ENCODE results near the gene FBXO27. TPM values are rescaled to one million over a fixed set of nuclear protein-coding genes. Genes with fewer than 3 reads are reported as not detected.
A peak's percentile ranks its signal among the peaks of the same experiment; 100 is the strongest.
"Not testable (repeated sequence)": the region's sequence is repeated elsewhere in the genome, so short reads cannot be mapped to it uniquely, and the experiment has no call there.

Gene FBXO27
- total RNA-seq, 1 experiment from 2014 or later, result 0.28 TPM

- H3K4me1 Mint-ChIP-seq (ENCODE audit: insufficient read depth, unreplicated experiment), result peaks cover 16% of the 10 kb centered on the region
- H3K4me3 Mint-ChIP-seq (ENCODE audit: unreplicated experiment), result no peak overlapping the region
- CTCF ChIA-PET, result interaction anchor here (0.6 to 1.1 kb wide), 3 partner anchors 12 to 71 kb away, joined by 3 read pairs; no protein-coding TSS in a partner anchor
- H3K9me3 Mint-ChIP-seq (ENCODE audit: unreplicated experiment), result no peaks in the 10 kb centered on the region
- no peak for TF ChIP-seq CTCF (IDR thresholded peaks at IDR 0.05; ENCODE audit: unreplicated experiment)
- no peak overlapping the region for H3K27ac Mint-ChIP-seq (ENCODE audit: low read depth, unreplicated experiment)
- POLR2A ChIA-PET, result interaction anchor here (0.6 to 1.1 kb wide), 2 partner anchors 9 to 57 kb away, joined by 3 read pairs; no protein-coding TSS in a partner anchor
- H3K27me3 Mint-ChIP-seq (ENCODE audit: insufficient read depth, unreplicated experiment), result no peaks in the 10 kb centered on the region
- DNase-seq (ENCODE audit: unreplicated experiment), result peak; percentile 65
- H3K36me3 Mint-ChIP-seq (ENCODE audit: insufficient read depth, unreplicated experiment), result no peaks in the 10 kb centered on the region
- BruUV-seq (replicated peaks), result no TSS peak
- intact Hi-C loops (cut with micrococcal nuclease), result no loop called here
Measured at GRCh38 chr19:38990949-38991697, 41.2 kb downstream of the FBXO27 start.

- CTCF ChIA-PET; intact Hi-C loops (cut with micrococcal nuclease); H3K4me3 Mint-ChIP-seq (ENCODE audit: unreplicated experiment); H3K27me3 Mint-ChIP-seq (ENCODE audit: insufficient read depth, unreplicated experiment); DNase-seq (ENCODE audit: unreplicated experiment); H3K9me3 Mint-ChIP-seq (ENCODE audit: unreplicated experiment); H3K27ac Mint-ChIP-seq (ENCODE audit: low read depth, unreplicated experiment); BruUV-seq (replicated peaks); H3K36me3 Mint-ChIP-seq (ENCODE audit: insufficient read depth, unreplicated experiment); POLR2A ChIA-PET: not testable (repeated sequence)
- peaks cover 16% of the 10 kb centered on the region for H3K4me1 Mint-ChIP-seq (ENCODE audit: insufficient read depth, unreplicated experiment)
Measured at GRCh38 chr19:38989614-38990013, 42.7 kb downstream of the FBXO27 start.

- Mint-ChIP-seq H3K27ac (ENCODE audit: low read depth, unreplicated experiment) (no peak overlapping the region), H3K4me1 (ENCODE audit: insufficient read depth, unreplicated experiment) (peaks cover 16% of the 10 kb centered on the region), H3K9me3 (ENCODE audit: unreplicated experiment) (no peaks in the 10 kb centered on the region), H3K4me3 (ENCODE audit: unreplicated experiment) (no peak overlapping the region), H3K27me3 (ENCODE audit: insufficient read depth, unreplicated experiment) (no peaks in the 10 kb centered on the region), H3K36me3 (ENCODE audit: insufficient read depth, unreplicated experiment) (no peaks in the 10 kb centered on the region)
- TF ChIP-seq CTCF (IDR thresholded peaks at IDR 0.05; ENCODE audit: unreplicated experiment), result no peak
- CTCF ChIA-PET, result no interaction called here
- intact Hi-C loops (cut with micrococcal nuclease), result no loop called here
- BruUV-seq (replicated peaks), result no TSS peak
- DNase-seq (ENCODE audit: unreplicated experiment), result no peak
- POLR2A ChIA-PET, result no interaction called here
Measured at GRCh38 chr19:38989066-38989605, 43.2 kb downstream of the FBXO27 start.

- CTCF ChIA-PET; DNase-seq (ENCODE audit: unreplicated experiment); H3K36me3 Mint-ChIP-seq (ENCODE audit: insufficient read depth, unreplicated experiment); H3K4me3 Mint-ChIP-seq (ENCODE audit: unreplicated experiment); POLR2A ChIA-PET; H3K9me3 Mint-ChIP-seq (ENCODE audit: unreplicated experiment); intact Hi-C loops (cut with micrococcal nuclease); H3K27me3 Mint-ChIP-seq (ENCODE audit: insufficient read depth, unreplicated experiment); H3K27ac Mint-ChIP-seq (ENCODE audit: low read depth, unreplicated experiment); BruUV-seq (replicated peaks): not testable (repeated sequence)
- peaks cover 16% of the 10 kb centered on the region for H3K4me1 Mint-ChIP-seq (ENCODE audit: insufficient read depth, unreplicated experiment)
Measured at GRCh38 chr19:38988627-38989026, 43.7 kb downstream of the FBXO27 start.

- H3K36me3 Mint-ChIP-seq (ENCODE audit: insufficient read depth, unreplicated experiment); intact Hi-C loops (cut with micrococcal nuclease); H3K27me3 Mint-ChIP-seq (ENCODE audit: insufficient read depth, unreplicated experiment); POLR2A ChIA-PET; BruUV-seq (replicated peaks); CTCF ChIA-PET; H3K4me3 Mint-ChIP-seq (ENCODE audit: unreplicated experiment); H3K27ac Mint-ChIP-seq (ENCODE audit: low read depth, unreplicated experiment); H3K4me1 Mint-ChIP-seq (ENCODE audit: insufficient read depth, unreplicated experiment); DNase-seq (ENCODE audit: unreplicated experiment); H3K9me3 Mint-ChIP-seq (ENCODE audit: unreplicated experiment): not testable (repeated sequence)
Measured at GRCh38 chr19:38987745-38988144, 44.6 kb downstream of the FBXO27 start.
